KMS-11 (cell line): ENCODE data around the gene HDAC4.

ENCODE experiments used
- H2AFZ ChIP-seq: fragments of 200-600 bp; sonication (generic); 2 replicates; pipeline ENCODE4 v1.6.1; 2016; ENCODE audit warnings: antibody characterized with exemption, mixed run types, low read depth
- H3K27ac ChIP-seq: fragments of 200-600 bp; sonication (generic); 2 replicates; pipeline ENCODE4 v1.6.1; 2016; ENCODE audit warnings: mild to moderate bottlenecking, mixed run types
- H3K27me3 ChIP-seq: fragments of 200-600 bp; sonication (generic); 2 replicates; pipeline ENCODE4 v1.6.1; 2017; ENCODE audit warnings: mild to moderate bottlenecking, low read depth, mixed run types, moderate library complexity; ENCODE audit not compliant: insufficient read depth
- H3K36me3 ChIP-seq: fragments of 200-600 bp; sonication (generic); 2 replicates; pipeline ENCODE4 v1.6.1; 2017; ENCODE audit warnings: mild to moderate bottlenecking, mixed run types; ENCODE audit not compliant: insufficient read depth
- H3K4me1 ChIP-seq: fragments of 200-600 bp; sonication (generic); 2 replicates; pipeline ENCODE4 v1.6.1; 2016; ENCODE audit warnings: mild to moderate bottlenecking, low read depth, mixed run types; ENCODE audit not compliant: poor library complexity, severe bottlenecking
- H3K4me2 ChIP-seq: fragments of 200-600 bp; sonication (generic); 2 replicates; pipeline ENCODE4 v1.7.0; 2016; ENCODE audit warnings: mild to moderate bottlenecking, mixed run types
- H3K4me3 ChIP-seq: fragments of 200-600 bp; sonication (generic); IDR thresholded peaks from 2 replicates; pipeline ENCODE4 v1.6.1; 2017; ENCODE audit warnings: low read depth, low read length, mixed read lengths; ENCODE audit not compliant: insufficient read depth
- H3K79me2 ChIP-seq: fragments of 200-600 bp; sonication (generic); 2 replicates; pipeline ENCODE4 v1.6.1; 2016; ENCODE audit warnings: low read depth, mixed run types; ENCODE audit not compliant: insufficient read depth
- H3K9ac ChIP-seq: fragments of 200-600 bp; sonication (generic); 2 replicates; pipeline ENCODE4 v1.6.1; 2016; ENCODE audit warnings: mild to moderate bottlenecking, mixed run types
- H4K20me1 ChIP-seq: fragments of 200-600 bp; sonication (generic); 2 replicates; pipeline ENCODE4 v1.6.1; 2016; ENCODE audit warnings: mild to moderate bottlenecking, mixed run types; ENCODE audit not compliant: insufficient read depth
- CTCF ChIP-seq: fragments of 200-600 bp; sonication (generic); conservative IDR thresholded peaks from 2 replicates; pipeline ENCODE4 v1.6.1; 2017; ENCODE audit warnings: low read depth, mild to moderate bottlenecking, antibody characterized with exemption, low read length, moderate library complexity, mixed read lengths

Gene HDAC4

DNA sequence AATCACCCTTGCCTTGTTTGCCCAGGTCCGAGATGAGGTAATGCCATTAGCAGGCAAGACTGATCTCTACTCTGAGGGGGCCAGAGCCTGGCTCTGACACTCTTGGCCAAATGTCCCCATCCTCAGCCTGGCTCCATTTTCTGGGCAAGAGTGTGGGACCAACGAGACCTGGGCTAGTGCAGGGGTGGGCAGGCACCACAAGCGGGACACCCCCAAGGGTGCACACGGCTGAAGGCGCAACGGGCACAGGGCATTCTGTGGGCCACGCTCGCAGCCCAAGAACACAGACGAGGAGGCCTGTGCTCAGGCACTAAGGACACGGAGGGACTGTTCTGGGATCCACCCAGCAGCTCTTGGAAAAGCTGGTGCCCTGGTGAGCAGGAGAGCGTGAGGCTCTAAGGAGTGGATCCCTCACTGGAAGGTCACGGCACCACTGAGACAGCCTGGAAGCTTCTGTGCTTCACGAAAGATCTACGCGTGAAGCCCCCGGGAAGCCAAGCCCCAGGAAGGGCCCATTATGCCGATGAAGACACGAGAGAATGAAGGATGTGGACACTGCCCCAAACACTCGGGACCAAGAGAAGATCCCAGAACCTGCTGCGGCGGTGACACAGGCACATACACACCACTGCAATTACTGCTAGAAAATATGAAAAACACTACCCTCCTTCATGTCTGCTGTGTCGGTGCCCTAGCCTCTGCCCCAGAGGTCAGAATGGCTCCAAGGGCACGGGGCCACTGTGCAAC is 138.2 kb downstream of the HDAC4 start:
- Histone ChIP-seq H4K20me1 (no peaks in the 10 kb centered on the region; the same call in 1 of the 2 replicates), H2AFZ (no peak overlapping the region), H3K36me3 (no peaks in the 10 kb centered on the region), H3K9ac (no peak overlapping the region), H3K4me2 (no peak overlapping the region), H3K27ac (no peak overlapping the region), H3K79me2 (peaks cover 29% of the 10 kb centered on the region; the same call in 1 of the 2 replicates), H3K27me3 (no peaks in the 10 kb centered on the region), H3K4me3 (no peak overlapping the region), H3K4me1 (peaks cover 54% of the 10 kb centered on the region)
- TF ChIP-seq CTCF, result no peak

- Histone ChIP-seq H3K27ac (no peak overlapping the region), H4K20me1 (no peaks in the 10 kb centered on the region; the same call in 1 of the 2 replicates), H3K4me1 (peaks cover 54% of the 10 kb centered on the region), H2AFZ (no peak overlapping the region), H3K36me3 (no peaks in the 10 kb centered on the region), H3K9ac (no peak overlapping the region), H3K27me3 (no peaks in the 10 kb centered on the region), H3K79me2 (peaks cover 25% of the 10 kb centered on the region; the same call in 1 of the 2 replicates), H3K4me3 (no peak overlapping the region), H3K4me2 (no peak overlapping the region)
- no peak for TF ChIP-seq CTCF
Observed at GRCh38 chr2:239261796-239262483, 138.9 kb downstream of the HDAC4 start.

DNA sequence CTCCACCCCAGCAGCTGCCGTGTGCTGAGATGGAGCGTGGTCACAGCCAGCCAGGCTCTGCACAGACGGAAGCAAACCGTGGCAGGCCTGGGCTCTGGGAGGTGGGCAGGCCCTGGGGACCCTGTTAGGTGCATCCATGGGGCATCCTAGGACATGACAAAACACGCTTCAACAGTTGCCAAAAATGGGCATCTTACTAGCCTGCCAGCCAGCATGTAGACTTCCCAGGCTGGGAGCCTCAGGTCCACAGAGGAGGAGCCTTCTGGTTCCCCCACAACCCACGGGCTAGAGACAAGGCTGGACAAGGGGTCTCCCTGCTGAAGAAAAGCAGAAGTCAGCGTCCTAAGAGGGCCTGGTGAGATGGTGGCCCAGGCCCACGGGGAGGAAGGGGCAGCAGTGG is 139.5 kb downstream of the HDAC4 start:
- H3K4me1 ChIP-seq, result peaks cover 49% of the 10 kb centered on the region
- H2AFZ ChIP-seq, result no peak overlapping the region

More for the DNA sequence above, 139.5 kb downstream of the HDAC4 start:
- Histone ChIP-seq H3K36me3 (no peaks in the 10 kb centered on the region), H3K27ac (no peak overlapping the region), H3K4me2 (no peak overlapping the region), H3K4me3 (no peak overlapping the region), H3K9ac (no peak overlapping the region), H4K20me1 (no peaks in the 10 kb centered on the region), H3K27me3 (no peaks in the 10 kb centered on the region), H3K79me2 (peaks cover 19% of the 10 kb centered on the region; the same call in 1 of the 2 replicates)
- TF ChIP-seq CTCF, result no peak
